Mucosa of stomach (tissue), 1 donor: ENCODE results near the gene CCDC61.

Experiments used
- H3K27me3 ChIP-seq: one replicate; pipeline ENCODE4 v1.7.0; 2013; ENCODE audit warnings: mild to moderate bottlenecking, low read length; ENCODE audit not compliant: control insufficient read depth, insufficient read depth
- H3K36me3 ChIP-seq: one replicate; pipeline ENCODE4 v1.7.0; 2013; ENCODE audit warnings: low read length; ENCODE audit not compliant: control insufficient read depth, insufficient read depth
- H3K4me1 ChIP-seq: one replicate; pipeline ENCODE4 v1.7.0; 2013; ENCODE audit warnings: mild to moderate bottlenecking, low read length; ENCODE audit not compliant: control insufficient read depth, insufficient read depth
- H3K4me3 ChIP-seq: one replicate; pipeline ENCODE4 v1.7.0; 2013; ENCODE audit warnings: low read length
- H3K9ac ChIP-seq: one replicate; pipeline ENCODE4 v1.7.0; 2013; ENCODE audit warnings: mild to moderate bottlenecking, low read length, moderate library complexity
- H3K9me3 ChIP-seq: one replicate; pipeline ENCODE4 v1.7.0; 2013; ENCODE audit warnings: mild to moderate bottlenecking, low read length, moderate library complexity; ENCODE audit not compliant: control insufficient read depth
- donor health status: Pancreatic carcinoma.

CCDC61 gene

DNA sequence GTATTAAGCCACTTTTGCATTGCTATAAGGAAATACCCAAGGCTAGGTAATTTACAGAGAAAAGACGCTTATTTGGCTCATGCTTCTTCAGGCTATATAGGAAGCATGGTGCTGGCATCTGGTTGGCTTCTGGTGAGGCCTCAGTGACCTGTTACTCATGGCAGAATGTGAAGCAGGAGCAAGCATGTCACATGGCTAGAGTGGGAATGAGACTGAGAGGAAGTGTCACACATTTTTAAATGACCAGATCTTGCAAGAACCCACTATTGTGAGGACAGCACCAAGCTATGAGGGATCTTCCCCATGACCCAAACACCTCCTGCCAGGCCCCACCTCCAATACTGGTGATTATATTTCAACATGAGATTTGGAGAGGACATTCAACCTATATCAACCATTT, 71.2 kb downstream of the CCDC61 start:
- H3K4me1 ChIP-seq = no peaks in the 10 kb centered on the region
- H3K27me3 ChIP-seq = peaks cover 12% of the 10 kb centered on the region
- no peak overlapping the region for H3K4me3 ChIP-seq
- H3K9ac ChIP-seq = no peak overlapping the region
- no peaks in the 10 kb centered on the region for H3K36me3 ChIP-seq
- H3K9me3 ChIP-seq = no peaks in the 10 kb centered on the region

- Histone ChIP-seq H3K9me3 (no peaks in the 10 kb centered on the region), H3K9ac (no peak overlapping the region), H3K4me1 (no peaks in the 10 kb centered on the region), H3K27me3 (peaks cover 15% of the 10 kb centered on the region), H3K4me3 (no peak overlapping the region), H3K36me3 (no peaks in the 10 kb centered on the region)
These were observed 72.4 kb downstream of the CCDC61 start for GRCh38 chr19:46067691-46068090.
